T-cell (primary cell): Measurements from ENCODE around the gene KRTAP4-16. TPM values are rescaled to one million over a fixed set of nuclear protein-coding genes. Genes with fewer than 3 reads are reported as not detected.
"Not testable (repeated sequence)": the region's sequence is repeated elsewhere in the genome, so short reads cannot be mapped to it uniquely, and the experiment has no call there.

ENCODE experiments used
- ATAC-seq, 4 experiments: fragments of 200-7000 bp in 3 of 4; fragments of 150-1000 bp in 1 of 4; cut with Tn5 transposase; replicated peaks in 1 of 4; 1 replicate in 3 of 4; 2 replicates in 1 of 4; pipeline ENCODE4 v1.10.0; 2021; ENCODE audit warnings: moderate library complexity in 3 of 4, mild to moderate bottlenecking in 2 of 4, moderate number of reproducible peaks in 1 of 4
- CTCF ChIA-PET, 2 donors: fragments of 300-600 bp; sonication (Branson Sonifier 250); formaldehyde crosslinking; loops; one replicate each; lab custom pipeline; 2022; ENCODE audit warnings: antibody characterized with exemption in 2 of 2; lab: Charles Lee
- POLR2A ChIA-PET, 2 donors: fragments of 300-600 bp; sonication (Branson Sonifier 250); formaldehyde crosslinking; loops; one replicate each; lab custom pipeline; 2022; ENCODE audit warnings: antibody characterized with exemption in 2 of 2; lab: Charles Lee
- DNase-seq, 35 experiments: peaks; one replicate each; pipeline versions ENCODE4 v3.0.0 to v3.0.0-alpha.2; 2013 to 2023
- H3K27ac ChIP-seq: one replicate; pipeline ENCODE4 v1.5.1; 2013; ENCODE audit warnings: low read length
- H3K27me3 ChIP-seq, 2 experiments: replicated peaks in 1 of 2; 1 replicate in 1 of 2; 2 replicates in 1 of 2; pipeline versions ENCODE4 v1.6.1 to v1.7.0; 2013; ENCODE audit warnings: low read length in 1 of 2, mixed read lengths in 1 of 2; ENCODE audit not compliant: control insufficient read depth in 2 of 2, insufficient read depth in 2 of 2; ENCODE audit errors: extremely low read depth in 1 of 2
- H3K36me3 ChIP-seq, 2 donors: 1 replicate in 1 of 2; 2 replicates in 1 of 2; pipeline versions ENCODE4 v1.6.1 to v1.7.0; 2013; ENCODE audit warnings: low read length in 1 of 2; ENCODE audit not compliant: control insufficient read depth in 2 of 2, insufficient read depth in 1 of 2; ENCODE audit errors: extremely low read depth in 1 of 2
- H3K4me1 ChIP-seq, 2 experiments: 1 replicate in 1 of 2; 2 replicates in 1 of 2; pipeline versions ENCODE4 v1.6.1 to v1.7.0; 2013; ENCODE audit warnings: low read length in 2 of 2, mixed read lengths in 1 of 2; ENCODE audit not compliant: insufficient read depth in 2 of 2, control insufficient read depth in 1 of 2; ENCODE audit errors: extremely low read depth in 1 of 2
- H3K4me3 ChIP-seq, 2 donors: 1 replicate in 1 of 2; 2 replicates in 1 of 2; pipeline versions ENCODE4 v1.5.1 to v1.7.0; 2013; ENCODE audit warnings: mild to moderate bottlenecking in 2 of 2, low read length in 1 of 2, moderate library complexity in 1 of 2; ENCODE audit not compliant: control insufficient read depth in 1 of 2; ENCODE audit errors: extremely low read depth in 1 of 2
- H3K9me3 ChIP-seq: 2 replicates; pipeline ENCODE4 v1.7.0; 2013
- H3K27ac Mint-ChIP-seq, 2 donors: one replicate each; pipeline ENCODE4 v1.8.0; 2020 to 2021; ENCODE audit warnings: mild to moderate bottlenecking in 2 of 2, mixed read lengths in 2 of 2
- H3K27me3 Mint-ChIP-seq, 2 donors: one replicate each; pipeline ENCODE4 v1.8.0; 2021 to 2022; ENCODE audit warnings: mixed read lengths in 2 of 2
- H3K36me3 Mint-ChIP-seq: one replicate; pipeline ENCODE4 v1.8.0; 2021; ENCODE audit warnings: mixed read lengths
- H3K4me1 Mint-ChIP-seq, 3 donors: one replicate each; pipeline ENCODE4 v1.8.0; 2020 to 2022; ENCODE audit warnings: mixed read lengths in 3 of 3, mild to moderate bottlenecking in 1 of 3
- H3K4me3 Mint-ChIP-seq, 3 donors: one replicate each; pipeline ENCODE4 v1.8.0; 2020 to 2022; ENCODE audit warnings: mild to moderate bottlenecking in 3 of 3, mixed read lengths in 3 of 3, moderate library complexity in 3 of 3
- H3K9me3 Mint-ChIP-seq, 3 donors: one replicate each; pipeline ENCODE4 v1.8.0; 2020 to 2022; ENCODE audit warnings: mixed read lengths in 3 of 3
- WGBS: methylation state at CpG from one replicate; pipeline ENCODE4 v1.1.5; 2013; ENCODE audit warnings: missing lambda C conversion rate; ENCODE audit not compliant: insufficient coverage; 5-methylcytosine and 5-hydroxymethylcytosine counted together
- total RNA-seq, 35 experiments: library from RNA in 6 of 35; stranded (reverse) in 6 of 35; fragments of 120-200 nt in 1 of 35; gene quantifications; one replicate each; pipeline versions ENCODE4 v1.2.1 to v1.2.4 and lab custom pipeline; 2013 to 2026

KRTAP4-16 gene
- total RNA-seq = not detected
- total RNA-seq (2013) = not detected
- total RNA-seq (lab: John Stamatoyannopoulos, UW) = 0 to 0.07 (median 0) reads per million in 29 experiments

GRCh38 chr17:41101586-41102259 lies at the start of gene KRTAP4-16:
TSS of gene KRTAP4-16 (minus strand) at chr17:41102209. CDS start at chr17:41102209, 0 bp downstream.
- no peak within 1 kb of the TSS for H3K4me3 ChIP-seq
- DNase-seq (no peak), ATAC-seq (no peak)
- Mint-ChIP-seq H3K4me1 (peaks cover 7 to 11% (median 10%) of the 10 kb centered on the region in 3 donors), H3K4me3 (no peak within 1 kb of the TSS), H3K27ac (no peak within 1 kb of the TSS), H3K9me3 (no peaks in the 10 kb centered on the region), H3K36me3 (no peaks in the 10 kb centered on the region), H3K27me3 (peaks cover 11 to 12% of the 10 kb centered on the region in 2 donors)
- POLR2A ChIA-PET = no interaction called here
- CTCF ChIA-PET = no interaction called here
- peaks cover 0 to 9% of the 10 kb centered on the region in 2 experiments for H3K27me3 ChIP-seq
- no peak within 1 kb of the TSS for H3K27ac ChIP-seq
- no peaks in the 10 kb centered on the region for H3K9me3 ChIP-seq
- no peaks in the 10 kb centered on the region for H3K4me1 ChIP-seq
- 71% methylated on average over 8 of the region's 10 CpGs for WGBS
- no peaks in the 10 kb centered on the region for H3K36me3 ChIP-seq

DNA sequence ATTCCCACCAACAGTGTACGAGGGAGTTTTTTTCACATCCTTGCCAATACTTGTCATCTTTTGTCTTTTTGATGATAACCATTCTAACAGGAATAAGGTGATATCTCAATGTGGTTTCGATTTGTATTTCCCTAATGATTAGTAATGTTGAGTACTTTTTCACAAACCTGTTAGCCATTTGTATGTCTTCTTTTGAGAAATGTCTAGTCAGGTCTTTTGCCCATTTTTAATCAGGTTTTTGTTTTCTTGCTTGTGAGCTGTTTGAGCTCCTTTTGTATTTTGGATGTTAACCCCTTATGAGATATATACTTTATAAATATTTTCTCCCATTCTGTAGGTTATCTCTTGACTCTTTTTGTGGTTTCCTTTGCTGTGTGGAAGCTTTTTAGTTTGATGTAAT lies 49.5 kb upstream of the KRTAP4-16 start:
- H3K27ac ChIP-seq = no peak overlapping the region
- H3K27me3 ChIP-seq = peaks cover 2% of the 10 kb centered on the region in 2 experiments
- no peaks in the 10 kb centered on the region for H3K36me3 Mint-ChIP-seq
- H3K4me3 Mint-ChIP-seq = no peak overlapping the region
- ATAC-seq (no peak), DNase-seq (no peak)
- H3K9me3 Mint-ChIP-seq = no peaks in the 10 kb centered on the region
- WGBS = no CpG with 5 or more reads among the region's 2 CpGs
- CTCF ChIA-PET = interaction anchor here in 1 of 2 donors (0.6 kb wide), 1 partner anchor 664 kb away, joined by 3 read pairs; no protein-coding TSS in a partner anchor
- no peaks in the 10 kb centered on the region for H3K4me1 Mint-ChIP-seq
- POLR2A ChIA-PET = no interaction called here
- no peaks in the 10 kb centered on the region for H3K9me3 ChIP-seq
- H3K4me1 ChIP-seq = no peaks in the 10 kb centered on the region
- peaks cover 0 to 9% of the 10 kb centered on the region in 2 donors for H3K27me3 Mint-ChIP-seq
- H3K36me3 ChIP-seq = no peaks in the 10 kb centered on the region
- H3K4me3 ChIP-seq = no peak overlapping the region
- H3K27ac Mint-ChIP-seq = no peak overlapping the region

- no peak overlapping the region for H3K27ac ChIP-seq
- Mint-ChIP-seq H3K27me3 (no peaks in the 10 kb centered on the region), H3K36me3 (no peaks in the 10 kb centered on the region), H3K9me3 (no peaks in the 10 kb centered on the region), H3K4me1 (no peaks in the 10 kb centered on the region), H3K27ac (no peak overlapping the region), H3K4me3 (no peak overlapping the region)
- H3K36me3 ChIP-seq = no peaks in the 10 kb centered on the region
- 76% methylated on average over 2 of the region's 4 CpGs for WGBS
- no peaks in the 10 kb centered on the region for H3K9me3 ChIP-seq
- H3K4me3 ChIP-seq = no peak overlapping the region
- no peaks in the 10 kb centered on the region for H3K4me1 ChIP-seq
- POLR2A ChIA-PET = no interaction called here
- DNase-seq = no peak
- H3K27me3 ChIP-seq = peaks cover 2% of the 10 kb centered on the region in 2 experiments
- ATAC-seq = no peak
- CTCF ChIA-PET = no interaction called here
These were observed 48.0 kb upstream of the KRTAP4-16 start for GRCh38 chr17:41150026-41150425.

GRCh38 chr17:41149652-41149985 lies 47.6 kb upstream of the KRTAP4-16 start, which contains the start of gene KRTAP4-5:
TSS of gene KRTAP4-5 (minus strand) at chr17:41149825. CDS start at chr17:41149767, 58 bp downstream.
- Mint-ChIP-seq H3K36me3 (no peaks in the 10 kb centered on the region), H3K4me1 (no peaks in the 10 kb centered on the region), H3K27me3 (no peaks in the 10 kb centered on the region), H3K4me3 (no peak within 1 kb of the TSS), H3K27ac (no peak within 1 kb of the TSS), H3K9me3 (no peaks in the 10 kb centered on the region)
- Histone ChIP-seq H3K4me1 (no peaks in the 10 kb centered on the region), H3K4me3 (no peak within 1 kb of the TSS), H3K27ac (no peak within 1 kb of the TSS), H3K36me3 (no peaks in the 10 kb centered on the region), H3K9me3 (no peaks in the 10 kb centered on the region), H3K27me3 (peaks cover 2% of the 10 kb centered on the region in 2 experiments)
- CTCF ChIA-PET = no interaction called here
- 100% methylated on average over 1 of the region's 2 CpGs for WGBS
- DNase-seq (no peak), ATAC-seq (no peak)
- POLR2A ChIA-PET = no interaction called here

GRCh38 chr17:41148971-41149651 lies 47.1 kb upstream of the KRTAP4-16 start:
- POLR2A ChIA-PET, H3K27ac Mint-ChIP-seq, H3K27ac ChIP-seq, DNase-seq, ATAC-seq, H3K9me3 ChIP-seq, H3K4me1 Mint-ChIP-seq, H3K36me3 ChIP-seq, H3K4me1 ChIP-seq, H3K9me3 Mint-ChIP-seq, CTCF ChIA-PET, H3K4me3 ChIP-seq, H3K27me3 Mint-ChIP-seq, H3K4me3 Mint-ChIP-seq, H3K27me3 ChIP-seq, H3K36me3 Mint-ChIP-seq: not testable (repeated sequence)
- WGBS = 68% methylated on average over 7 of the region's 10 CpGs

- Histone ChIP-seq H3K4me1 (no peaks in the 10 kb centered on the region), H3K27me3 (peaks cover 2% of the 10 kb centered on the region in 2 experiments), H3K36me3 (no peaks in the 10 kb centered on the region), H3K27ac (no peak overlapping the region), H3K9me3 (no peaks in the 10 kb centered on the region), H3K4me3 (no peak overlapping the region)
- 57% methylated on average over 1 of the region's 2 CpGs for WGBS
- ChIA-PET CTCF (interaction anchor here in 1 of 2 donors (0.7 kb wide), 1 partner anchor 35 kb away, joined by 4 read pairs; no protein-coding TSS in a partner anchor), POLR2A (no interaction called here)
- no peak overlapping the region for H3K27ac Mint-ChIP-seq
- peaks cover 10 to 12% (median 10%) of the 10 kb centered on the region in 3 donors for H3K9me3 Mint-ChIP-seq
- no peaks in the 10 kb centered on the region for H3K4me1 Mint-ChIP-seq
- no peak overlapping the region for H3K4me3 Mint-ChIP-seq
- no peak for ATAC-seq
- H3K27me3 Mint-ChIP-seq = no peaks in the 10 kb centered on the region
- peaks cover 5% of the 10 kb centered on the region for H3K36me3 Mint-ChIP-seq
- DNase-seq = no peak
These were observed 45.7 kb upstream of the KRTAP4-16 start for GRCh38 chr17:41147531-41148204.
